SW 1271 (cell line): ENCODE measurements around the gene EEA1.

Source experiments
- DNase-seq, 2 experiments: peaks; one replicate each; lab custom pipeline; 2025; lab: John Stamatoyannopoulos, UW

Gene EEA1

DNA sequence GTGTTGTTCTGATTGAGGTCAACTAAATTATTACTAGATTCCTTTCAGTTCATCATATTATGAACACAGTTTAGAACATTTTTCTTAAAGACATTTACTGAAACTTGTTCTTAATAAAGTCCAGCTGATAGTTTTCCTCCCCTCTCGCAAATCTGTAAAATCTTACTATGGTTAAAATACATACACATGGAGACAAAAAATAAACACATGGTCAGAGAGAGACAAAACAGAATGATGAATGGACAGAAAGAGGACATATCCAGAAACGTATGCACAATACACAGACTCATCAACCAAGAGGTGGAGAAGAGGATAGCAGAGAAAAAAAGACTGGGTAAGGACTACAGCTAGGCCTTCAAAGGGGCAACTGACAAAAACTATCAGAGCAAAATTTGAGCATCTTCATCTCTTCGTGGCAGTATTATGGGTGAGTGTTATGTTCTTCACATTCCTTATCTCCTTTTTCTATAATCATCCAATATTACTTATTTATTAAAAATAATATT, 38.4 kb downstream of the EEA1 start:
- DNase-seq: no peak

DNA sequence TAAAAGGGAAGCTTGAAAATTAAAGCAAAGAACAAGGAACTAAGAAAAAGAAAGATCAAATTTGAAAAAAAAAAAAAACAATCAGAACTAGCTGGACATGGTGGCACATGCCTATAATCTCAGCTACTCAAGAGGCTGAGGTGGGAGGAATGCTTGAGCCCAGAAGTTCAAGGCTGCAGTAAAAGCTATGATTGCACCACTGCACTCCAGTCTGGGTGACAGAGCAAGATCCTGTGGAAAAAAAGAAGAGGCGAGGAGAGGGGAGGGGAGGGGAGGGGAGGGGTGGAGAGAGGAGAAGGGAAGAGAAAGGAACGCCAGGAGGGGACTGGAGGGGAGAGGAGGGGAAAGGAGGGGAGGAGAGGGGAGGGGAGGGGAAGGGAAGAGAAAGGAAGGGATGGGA, 43.0 kb downstream of the EEA1 start:
- no peak for DNase-seq

DNA sequence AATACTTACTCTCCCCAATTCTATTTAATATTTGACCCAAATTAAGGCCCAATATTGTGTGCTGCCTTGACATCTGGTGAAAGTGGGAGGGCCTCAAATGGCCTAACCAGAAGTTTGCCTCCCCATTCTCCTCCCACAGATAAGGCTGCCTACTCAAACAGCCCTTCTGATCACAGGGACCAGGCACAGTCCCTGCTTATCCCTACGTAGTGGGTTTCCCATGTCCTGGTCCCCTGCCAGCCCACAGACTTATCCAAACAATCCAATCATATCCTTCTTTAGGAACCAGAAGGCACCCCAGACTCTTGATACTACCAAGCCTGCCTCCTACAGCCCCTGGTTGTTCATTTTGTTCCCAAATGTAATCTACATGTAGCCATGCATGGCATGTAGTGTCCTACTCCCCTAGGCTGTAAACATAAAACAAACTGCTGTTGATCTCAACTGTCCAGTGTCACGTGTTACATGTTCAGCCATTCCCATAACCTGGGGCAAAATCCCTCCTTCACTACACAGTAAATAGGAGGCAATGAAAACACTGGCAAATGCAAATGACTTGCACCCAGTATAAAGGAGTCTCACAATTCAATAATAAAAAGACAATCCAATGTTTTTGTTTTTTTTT, 49.3 kb downstream of the EEA1 start:
- DNase-seq: no peak

DNA sequence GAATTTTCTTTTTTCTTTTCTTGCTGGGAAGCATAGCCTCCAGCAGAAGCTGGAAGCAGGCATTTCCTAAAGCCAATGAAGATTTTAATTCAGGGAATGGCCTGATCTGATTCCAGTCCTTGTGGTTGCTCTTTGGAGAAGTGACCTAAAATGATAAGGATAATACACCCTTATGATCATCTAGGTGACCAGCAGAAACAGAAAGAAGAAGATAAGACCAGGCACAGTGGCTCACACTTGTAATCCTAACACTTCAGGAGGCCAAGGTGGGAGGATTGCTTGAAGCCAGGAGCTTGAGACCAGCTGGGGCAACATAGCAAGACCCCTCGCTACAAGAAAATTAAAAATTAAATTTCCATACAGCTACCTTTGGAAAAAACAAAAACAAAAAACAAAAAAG, 51.2 kb downstream of the EEA1 start:
- DNase-seq: no peak

DNA sequence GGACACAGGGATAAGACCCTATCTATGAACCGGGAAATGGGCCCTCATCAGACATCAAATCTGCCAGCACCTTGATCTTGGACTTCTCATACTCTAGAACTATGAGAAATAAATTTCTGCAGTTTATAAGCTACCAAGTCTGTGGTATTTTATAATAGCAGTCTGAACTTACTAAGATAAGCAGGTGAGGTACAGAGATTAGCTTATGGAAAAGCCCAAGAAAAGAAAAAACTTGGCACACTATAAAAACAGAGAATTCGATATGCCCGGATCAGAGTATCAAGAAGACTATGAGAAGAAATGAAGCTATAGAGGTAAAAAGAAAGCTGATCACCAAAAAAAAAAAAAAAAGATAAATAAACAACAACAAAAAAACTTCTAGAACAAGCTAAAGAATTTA, 52.6 kb downstream of the EEA1 start:
- no peak for DNase-seq

DNA sequence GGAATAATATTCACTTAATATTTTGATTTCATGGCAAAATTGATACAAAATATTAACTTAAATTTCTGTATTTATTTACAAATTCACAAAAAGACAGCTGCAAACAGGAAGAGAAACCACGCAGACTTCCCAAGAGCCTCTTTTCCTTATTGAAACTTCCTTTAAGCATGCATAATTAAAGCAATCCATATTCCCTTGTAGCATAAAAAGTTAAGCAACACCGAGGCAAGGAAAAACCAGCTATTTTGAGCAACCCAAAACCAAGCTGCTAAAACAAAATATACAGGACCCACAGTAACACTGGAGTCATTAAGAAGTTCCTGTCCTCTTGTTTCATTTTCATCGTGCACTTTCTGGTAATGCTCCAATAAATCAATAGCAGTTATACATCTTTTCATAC, 58.0 kb downstream of the EEA1 start:
- no peak for DNase-seq

DNA sequence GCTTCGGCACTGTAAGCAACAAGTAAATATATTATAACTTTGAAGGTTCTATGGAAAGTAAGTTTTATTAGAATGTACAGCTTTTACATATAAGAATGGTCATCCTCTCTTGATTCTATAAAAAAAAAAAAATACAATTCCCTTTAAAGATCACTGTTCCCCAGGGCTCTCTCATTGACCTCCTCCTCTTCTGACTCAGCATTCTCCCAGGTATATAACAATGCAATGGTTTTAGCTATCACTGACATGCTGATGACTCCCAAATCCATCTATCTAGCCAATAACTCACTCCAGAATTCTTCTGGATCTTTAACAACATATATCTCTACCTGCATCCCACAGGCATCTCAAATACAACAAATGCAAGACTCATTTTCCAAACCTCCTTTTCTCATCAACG, 62.7 kb downstream of the EEA1 start:
- DNase-seq: no peak

DNA sequence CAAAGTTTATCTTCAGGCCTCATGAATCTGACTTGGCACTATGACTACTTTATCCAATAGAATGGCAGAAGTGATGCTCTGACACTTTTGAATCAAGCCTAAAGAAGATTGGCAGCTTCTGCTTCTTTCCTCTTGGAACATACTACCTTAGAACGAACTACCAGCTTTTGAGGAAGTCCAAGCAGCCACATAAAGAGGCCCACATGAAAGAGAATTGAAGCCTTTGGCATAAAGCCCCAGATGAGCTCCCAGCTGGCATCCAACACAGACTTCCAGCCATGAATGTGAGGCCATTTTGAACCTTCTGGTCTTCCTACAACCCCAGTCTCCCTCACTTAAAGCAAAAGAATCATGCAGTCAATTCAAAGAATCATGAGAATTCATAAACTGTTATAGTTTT, 65.8 kb downstream of the EEA1 start:
- DNase-seq: no peak

DNA sequence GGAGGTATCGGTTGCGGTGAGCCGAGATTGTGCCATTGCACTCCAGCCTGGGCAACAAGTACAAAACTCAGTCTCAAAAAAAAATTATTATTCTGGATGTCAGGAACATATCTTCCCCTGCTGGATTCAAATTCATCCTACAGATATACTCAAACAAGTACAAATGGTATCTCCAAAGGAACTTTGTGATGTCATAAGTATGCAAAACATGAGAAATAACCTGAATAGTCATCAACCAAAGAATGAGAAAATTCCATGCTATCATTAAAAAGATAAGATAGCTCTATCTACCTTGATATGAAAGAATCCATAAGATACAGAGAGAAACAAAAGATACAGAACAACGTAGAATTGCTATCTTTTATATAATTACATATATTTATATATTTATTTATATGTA, 67.7 kb downstream of the EEA1 start:
- DNase-seq: no peak

DNA sequence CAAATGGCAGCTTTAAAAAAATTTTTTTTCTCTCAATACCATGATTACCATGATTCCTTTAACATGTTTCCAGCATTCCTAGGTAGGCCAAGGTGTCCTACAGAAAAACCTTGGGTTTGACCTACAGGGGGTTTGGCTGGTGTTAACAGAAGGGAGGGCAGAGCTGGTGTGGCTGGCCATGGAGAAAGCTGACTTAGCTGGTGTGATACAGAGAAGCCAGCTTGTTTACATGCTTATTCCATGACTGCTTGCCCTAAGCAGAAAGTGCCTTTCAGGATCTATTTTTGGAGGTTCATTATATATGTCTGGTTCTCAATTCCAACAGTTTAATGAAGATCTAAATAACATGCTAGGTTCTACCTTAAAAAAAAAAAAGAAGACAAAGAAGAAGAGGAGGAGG, 68.6 kb downstream of the EEA1 start:
- DNase-seq: no peak

DNA sequence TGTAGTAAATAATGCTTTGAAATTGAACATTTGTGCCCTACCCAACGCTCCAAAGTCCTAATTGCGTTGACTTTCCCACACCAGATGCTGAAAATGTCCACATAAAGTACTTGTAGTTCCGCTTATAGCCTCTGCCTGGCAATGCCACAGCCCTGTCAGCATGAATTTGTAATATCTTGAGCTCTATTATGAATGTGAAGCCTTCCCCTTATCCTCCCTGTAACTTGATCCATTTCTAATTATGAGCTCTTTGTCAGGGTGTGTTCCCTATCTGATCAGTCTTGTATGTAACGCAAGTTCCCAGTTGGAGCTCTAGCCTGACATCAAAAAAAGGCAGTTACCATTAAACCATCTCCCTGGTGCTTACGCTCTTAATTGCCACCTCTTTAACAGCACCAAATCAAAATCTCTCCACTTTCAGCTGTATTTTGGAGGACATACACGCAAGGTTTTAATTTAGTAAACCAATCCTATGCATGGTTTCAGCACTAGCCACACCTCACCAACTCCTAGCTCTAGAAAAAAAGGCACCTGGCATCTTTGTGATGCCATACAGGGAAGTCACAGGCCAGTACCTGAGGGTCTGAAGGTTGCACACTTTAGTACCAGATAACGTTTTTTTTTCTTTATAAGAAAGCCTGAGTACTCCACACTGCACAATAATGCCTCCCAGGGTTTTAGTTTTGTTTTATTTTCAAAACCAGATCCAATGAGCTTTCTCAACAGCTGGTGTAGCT, 69.3 kb downstream of the EEA1 start:
- DNase-seq: no peak

DNA sequence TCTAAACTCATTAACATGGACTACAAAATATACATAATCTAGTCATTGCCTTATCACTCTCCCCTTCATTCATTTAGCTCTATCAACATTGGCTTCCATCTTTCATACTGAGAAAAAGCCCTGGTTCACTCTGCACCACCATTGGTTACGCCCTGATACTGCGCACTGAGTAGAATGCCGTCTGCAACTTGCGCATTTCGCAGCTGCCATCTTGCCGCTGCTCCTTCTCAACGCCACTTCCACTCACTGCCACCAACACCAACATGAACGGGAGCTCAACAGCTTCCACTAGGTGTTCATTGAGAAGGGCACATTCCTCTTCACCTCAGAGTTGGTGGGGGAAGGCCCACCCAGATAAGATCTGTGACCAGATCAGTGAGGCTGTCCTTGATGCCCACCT, 71.3 kb downstream of the EEA1 start:
- no peak for DNase-seq

DNA sequence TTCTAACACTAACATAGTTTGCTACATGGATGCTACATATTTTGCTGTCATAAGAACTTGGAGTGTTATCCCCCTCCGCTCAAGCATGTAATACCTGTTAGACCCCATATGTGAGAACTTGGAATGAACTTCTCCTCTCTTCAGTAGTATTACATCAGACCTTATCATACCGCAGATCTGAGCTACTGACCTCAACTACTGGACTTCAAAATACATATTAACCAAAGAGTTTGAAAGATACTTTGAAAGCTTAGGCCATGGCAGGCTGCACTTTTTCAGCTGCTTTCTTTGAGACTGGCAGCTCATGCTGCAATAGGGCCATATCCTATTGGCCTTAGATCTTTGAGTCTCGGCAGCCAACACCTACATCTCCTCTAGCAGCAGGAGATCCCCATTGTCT, 74.8 kb downstream of the EEA1 start:
- DNase-seq: no peak

DNA sequence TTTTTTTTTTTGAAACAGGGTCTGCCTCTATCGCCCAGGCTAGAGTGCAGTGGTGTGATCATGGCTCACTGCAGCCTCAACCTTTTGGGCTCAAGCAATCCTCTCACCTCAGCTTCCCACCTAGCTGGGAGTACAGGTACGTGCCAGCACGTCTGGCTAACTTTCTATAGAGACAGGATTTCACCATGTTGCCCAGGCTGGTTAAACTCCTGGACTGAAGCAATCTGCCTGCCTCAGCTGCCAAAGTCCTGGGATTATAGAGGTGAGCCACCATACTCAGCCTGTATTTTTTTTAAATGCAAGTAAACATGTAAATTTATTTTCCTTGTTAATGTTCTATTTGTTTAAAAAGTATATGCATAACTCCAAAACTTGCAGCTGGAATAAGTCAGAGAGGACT, 80.4 kb downstream of the EEA1 start:
- DNase-seq: no peak

DNA sequence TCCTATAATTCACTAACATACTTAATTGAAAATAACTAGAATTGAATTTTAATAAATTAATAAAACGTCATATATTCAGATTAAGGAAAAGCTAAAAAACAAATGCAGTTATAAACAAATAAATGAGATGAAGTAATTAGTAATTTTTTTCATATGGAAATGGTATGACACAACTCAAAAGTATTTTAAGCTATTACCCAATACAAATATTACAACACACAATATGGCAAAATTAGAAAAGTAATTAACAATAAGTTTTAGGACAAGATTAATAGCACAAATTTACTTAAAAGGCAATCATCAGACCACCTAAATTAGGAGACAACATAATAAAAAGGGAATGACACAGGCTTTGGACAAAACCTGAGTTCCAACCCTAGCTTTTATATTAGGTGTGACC, 81.7 kb downstream of the EEA1 start:
- no peak for DNase-seq

DNA sequence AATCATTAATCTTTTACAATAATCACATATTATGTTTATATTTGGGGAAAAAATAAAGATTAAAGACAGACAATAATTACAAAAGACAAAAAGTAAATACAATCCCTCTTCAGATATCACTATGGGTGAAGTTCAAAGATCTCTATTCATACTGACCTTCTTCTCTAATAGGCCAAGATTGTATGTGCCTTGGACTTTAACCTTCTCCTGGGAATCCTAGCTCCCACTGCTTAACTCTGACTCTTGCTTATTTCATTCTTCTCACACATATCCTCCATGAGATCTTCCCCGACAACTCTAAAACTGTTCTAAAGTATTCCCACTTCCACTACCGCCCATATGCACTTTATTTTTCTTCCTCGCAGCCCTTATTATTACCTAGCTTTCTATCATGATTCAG, 83.8 kb downstream of the EEA1 start:
- no peak for DNase-seq

DNA sequence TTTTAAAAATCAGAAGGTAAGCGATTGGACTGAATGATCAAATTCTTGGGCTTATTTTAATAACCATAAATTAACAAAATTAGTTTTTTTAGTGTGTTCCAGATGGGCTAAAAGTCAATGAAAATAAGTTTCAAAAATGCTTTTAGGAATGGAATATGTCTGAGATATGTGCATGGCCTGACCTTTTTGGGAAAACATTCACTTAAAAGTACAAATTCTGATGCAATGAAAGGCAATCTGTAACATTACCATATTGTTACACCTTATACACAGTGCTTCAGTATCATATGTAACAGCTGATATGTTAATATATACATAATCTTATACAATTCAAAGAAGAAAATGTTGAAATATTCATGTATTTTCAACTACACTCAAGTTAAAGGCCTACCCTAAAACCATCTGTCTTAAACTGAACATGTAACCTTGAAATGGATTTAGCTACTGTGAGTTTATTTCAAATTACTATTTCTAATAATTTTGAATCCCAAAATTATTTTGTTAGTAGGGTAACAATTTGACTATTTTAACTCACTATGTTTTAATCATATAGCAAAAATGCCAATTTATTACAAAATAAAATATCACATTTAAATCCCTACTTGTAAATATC, 84.8 kb downstream of the EEA1 start:
- DNase-seq: no peak

DNA sequence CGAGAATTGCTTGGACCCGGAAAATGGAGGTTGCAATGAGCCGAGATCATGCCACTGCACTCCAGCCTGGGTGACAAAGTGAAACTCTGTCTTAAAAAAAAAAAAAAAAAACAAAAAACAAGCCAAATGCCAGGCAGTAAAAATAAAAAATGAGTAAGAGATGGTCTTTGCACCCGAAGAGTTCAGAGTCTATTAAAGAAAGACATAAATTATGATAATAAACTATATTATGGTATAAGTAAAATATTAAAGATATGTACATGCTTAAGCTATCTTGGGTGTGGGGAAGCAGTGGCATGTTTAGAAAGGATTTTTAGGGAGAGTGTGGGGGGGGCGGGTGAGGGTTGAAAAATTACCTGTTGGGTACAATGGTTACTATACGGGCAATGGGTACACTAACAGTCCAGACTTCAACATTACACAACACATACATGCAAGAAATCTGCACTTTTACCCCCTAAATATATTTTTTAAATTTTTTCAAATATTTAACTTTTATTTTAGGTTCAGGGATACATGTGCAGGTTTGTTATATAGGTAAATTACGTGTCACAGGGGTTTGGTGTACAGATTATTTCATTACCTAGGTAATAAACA, 99.3 kb downstream of the EEA1 start:
- no peak for DNase-seq

DNA sequence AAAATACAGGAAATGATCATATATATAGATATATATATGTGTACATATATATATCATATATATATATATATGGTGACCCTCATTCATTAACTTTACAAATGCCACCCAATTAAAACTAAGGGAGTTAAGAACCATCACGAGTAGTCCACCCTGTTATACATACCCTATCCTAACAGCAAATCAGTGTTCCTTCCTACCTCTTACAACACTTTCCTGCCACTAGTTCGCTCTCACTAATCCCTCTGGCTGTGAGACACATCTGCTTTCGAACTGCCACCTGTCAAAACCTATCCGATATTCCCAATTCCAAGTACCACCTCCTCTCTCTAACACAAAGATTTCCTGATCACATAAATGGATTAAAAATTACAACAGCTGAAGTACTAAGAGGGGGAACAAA, 100.5 kb downstream of the EEA1 start:
- DNase-seq: no peak

DNA sequence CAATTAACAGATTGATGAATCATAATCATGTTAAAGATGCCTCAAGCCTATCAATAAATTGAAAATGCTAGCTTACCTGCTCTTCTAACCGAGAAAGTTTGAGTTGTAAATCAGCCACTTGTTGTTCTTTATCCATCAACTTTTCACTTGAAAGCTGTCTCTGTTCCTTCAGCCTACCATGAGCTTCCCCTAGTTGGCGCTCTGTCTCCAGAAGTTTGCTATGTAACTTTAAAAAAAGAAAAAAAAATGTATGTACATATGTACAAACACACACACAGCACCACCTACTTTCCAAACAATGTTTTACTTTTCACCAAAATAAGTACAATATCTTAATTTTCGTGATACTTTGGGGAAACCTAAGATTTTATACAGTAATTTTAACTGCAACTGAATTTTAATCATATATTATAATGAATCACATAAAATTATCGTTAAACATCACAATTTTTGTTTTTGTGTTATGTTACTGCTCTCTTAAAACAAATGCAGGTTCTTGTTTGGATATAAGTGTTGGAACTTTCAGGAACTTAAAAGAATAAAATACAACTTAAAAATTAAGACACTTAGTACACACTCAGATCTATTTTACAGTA, 101.2 kb downstream of the EEA1 start:
- DNase-seq: peak; percentile 14 to 69

DNA sequence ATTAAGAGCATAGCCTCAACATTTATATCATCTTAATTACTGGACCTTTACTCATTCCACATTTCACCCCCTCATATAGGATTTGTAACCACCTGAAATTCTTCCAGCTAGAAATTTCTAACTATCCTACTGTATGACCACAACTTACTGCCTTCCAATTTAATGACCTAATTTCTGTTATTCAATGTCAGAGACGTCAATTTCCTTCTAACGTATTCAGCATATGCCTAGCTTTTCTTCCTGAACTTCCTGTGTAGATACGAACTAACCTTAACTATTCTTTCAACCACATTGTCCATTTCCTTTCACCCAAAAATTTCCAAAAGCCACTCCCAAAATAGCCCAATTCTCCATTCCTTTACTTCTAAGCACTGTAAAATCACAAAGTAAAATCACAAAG, 108.0 kb downstream of the EEA1 start:
- no peak for DNase-seq

DNA sequence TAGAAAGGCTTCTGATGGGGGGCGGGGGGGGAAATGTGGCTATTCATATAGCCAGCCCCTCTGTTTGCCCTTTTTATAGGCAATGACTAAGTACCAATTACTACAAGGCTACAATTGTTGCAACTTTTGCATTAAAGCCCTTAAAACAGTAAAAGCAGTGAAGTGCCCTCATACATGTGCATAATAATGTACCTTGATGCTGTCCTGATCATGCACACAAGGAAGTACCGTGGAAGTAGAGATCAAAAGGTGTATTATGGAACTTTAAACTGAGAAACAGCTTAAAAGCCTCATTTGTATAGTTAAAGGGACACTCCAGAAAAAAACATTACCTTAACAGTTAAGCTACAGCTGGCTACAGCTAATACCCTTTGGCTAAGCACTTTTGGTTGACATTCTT, 114.5 kb downstream of the EEA1 start:
- no peak for DNase-seq

DNA sequence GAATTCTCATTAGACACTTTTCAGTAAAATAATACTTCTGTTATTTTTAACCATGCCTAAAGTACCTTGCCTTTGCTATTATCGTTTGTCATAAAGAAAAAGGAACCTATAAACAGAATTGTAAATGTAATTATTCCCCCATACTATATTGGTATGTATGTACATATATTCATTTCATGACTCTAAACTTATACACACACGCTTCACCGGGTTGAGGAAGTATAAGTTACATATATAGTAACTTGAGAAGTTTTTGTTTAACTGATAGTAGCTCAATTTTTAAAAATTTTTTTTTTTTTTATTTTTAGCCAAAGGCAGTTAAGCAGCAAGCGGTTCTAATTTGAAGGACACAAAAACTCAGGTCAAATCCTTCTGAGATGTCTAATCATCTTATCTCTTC, 118.7 kb downstream of the EEA1 start:
- DNase-seq: no peak
